HEK293T (cell line): ENCODE measurements around the gene DLG4.
"Not testable (repeated sequence)": the region's sequence is repeated elsewhere in the genome, so short reads cannot be mapped to it uniquely, and the experiment has no call there.

Source experiments
- CTBP1 ChIP-seq: fragments of 450-650 bp; IDR thresholded peaks from 2 replicates; pipeline ENCODE4 v1.6.1; 2016; ENCODE audit warnings: borderline replicate concordance
- FOXK2 ChIP-seq: fragments of 450-650 bp; IDR thresholded peaks from 2 replicates; pipeline ENCODE4 v1.6.1; 2016; ENCODE audit warnings: mild to moderate bottlenecking
- HDGF ChIP-seq: fragments of 450-650 bp; IDR thresholded peaks from 2 replicates; pipeline ENCODE4 v1.6.1; 2017; ENCODE audit warnings: antibody characterized with exemption, borderline replicate concordance
- LEF1 ChIP-seq: fragments of 450-650 bp; IDR thresholded peaks from 2 replicates; pipeline ENCODE4 v1.6.1; 2017; ENCODE audit warnings: mild to moderate bottlenecking, borderline replicate concordance
- SP1 ChIP-seq: fragments of 450-650 bp; IDR thresholded peaks from 2 replicates; pipeline ENCODE4 v1.6.1; 2017

- not testable (repeated sequence) for TF ChIP-seq SP1, LEF1, FOXK2, HDGF, CTBP1
Observed at GRCh38 chr17:7172522-7173191, 47.0 kb downstream of the DLG4 start.
